HCT116 (cell line): ENCODE results near the gene TMEM116. TPM values are rescaled to one million over a fixed set of nuclear protein-coding genes. Genes with fewer than 3 reads are reported as not detected.

ENCODE experiments used
- ATAC-seq: fragments of 200-7000 bp; cut with Tn5 transposase; 2 replicates; pipeline ENCODE4 v1.9.1; 2020; ENCODE audit warnings: mild to moderate bottlenecking, moderate library complexity
- BruUV-seq: library from RNA; stranded (reverse); fragments of 400-500 nt; replicated peaks from 2 replicates; lab custom pipeline; 2021; lab: Mats Ljungman, UMichigan
- CTCF ChIA-PET: fragments of 300-600 bp; sonication (Branson Sonifier 250); formaldehyde crosslinking; loops from one replicate; lab custom pipeline; 2021; ENCODE audit warnings: antibody characterized with exemption; lab: Charles Lee
- POLR2A ChIA-PET: fragments of 300-600, 350-600 bp; sonication (Branson Sonifier 250); formaldehyde crosslinking; loops from one replicate; lab custom pipeline; 2021; ENCODE audit warnings: antibody characterized with exemption; lab: Charles Lee
- RAD21 ChIA-PET, 2 experiments: fragments of 300-600 bp; sonication (Branson Sonifier 250); formaldehyde crosslinking; loops; one replicate each; lab custom pipeline; 2023; ENCODE audit warnings: low total read pairs in 2 of 2; ENCODE audit not compliant: uncharacterized antibody in 2 of 2, unreplicated experiment in 2 of 2, low non-redundant PET in 1 of 2; lab: Charles Lee
- DNase-seq: peaks from one replicate; pipeline ENCODE4 v3.0.0-alpha.2; 2010; ENCODE audit warnings: low read depth, low spot score
- H2AFZ ChIP-seq: fragments of 200-600 bp; shearing (Covaris generic), sonication (generic); 2 replicates; pipeline ENCODE4 v1.6.1; 2017; ENCODE audit warnings: low read depth, mixed run types, mixed read lengths, antibody characterized with exemption, low read length; ENCODE audit not compliant: poor library complexity, severe bottlenecking
- H3K27ac ChIP-seq: 2 replicates; pipeline ENCODE4 v1.5.1; 2012; ENCODE audit warnings: low read depth, low read length
- H3K27me3 ChIP-seq: fragments of 200-600 bp; sonication (generic); 2 replicates; pipeline ENCODE4 v1.6.1; 2016; ENCODE audit warnings: mixed run types, low read length, mixed read lengths; ENCODE audit not compliant: insufficient read depth
- H3K36me3 ChIP-seq, 2 experiments: fragments of 200-500 bp in 1 of 2; fragments of 200-600 bp in 1 of 2; sonication (Bioruptor generic) in 1 of 2; sonication (generic) in 1 of 2; 2 replicates each; pipeline versions ENCODE4 v1.5.1 to v1.6.1; 2014 to 2016; ENCODE audit warnings: low read length in 2 of 2, inconsistent platforms in 1 of 2, mixed read lengths in 1 of 2, mixed run types in 1 of 2; ENCODE audit not compliant: insufficient read depth in 2 of 2, control insufficient read depth in 1 of 2
- H3K4me1 ChIP-seq, 2 experiments: fragments of 200-600 bp in 1 of 2; sonication (generic) in 1 of 2; 2 replicates each; pipeline versions ENCODE4 v1.5.1 to v1.6.1; 2012 to 2017; ENCODE audit warnings: low read length in 2 of 2, inconsistent platforms in 1 of 2, mild to moderate bottlenecking in 1 of 2, mixed read lengths in 1 of 2, mixed run types in 1 of 2, moderate library complexity in 1 of 2; ENCODE audit not compliant: insufficient read depth in 2 of 2, control insufficient read depth in 1 of 2
- H3K4me2 ChIP-seq: fragments of 200-600 bp; sonication (generic); 2 replicates; pipeline ENCODE4 v1.6.1; 2017; ENCODE audit warnings: mixed run types, low read length, mixed read lengths
- H3K4me3 ChIP-seq, 2 experiments: fragments of 200-600 bp in 1 of 2; sonication (generic) in 1 of 2; replicated peaks in 1 of 2; 2 replicates each; pipeline ENCODE4 v1.5.1; 2011 to 2016; ENCODE audit warnings: low read length in 2 of 2, control low read depth in 1 of 2, low read depth in 1 of 2, mild to moderate bottlenecking in 1 of 2, mixed read lengths in 1 of 2, mixed run types in 1 of 2
- H3K79me2 ChIP-seq: fragments of 200-600 bp; sonication (generic); 2 replicates; pipeline ENCODE4 v1.6.1; 2017; ENCODE audit warnings: mild to moderate bottlenecking, mixed run types, low read length, moderate library complexity, mixed read lengths; ENCODE audit not compliant: insufficient read depth
- H3K9ac ChIP-seq: fragments of 200-600 bp; sonication (generic); 2 replicates; pipeline ENCODE4 v1.6.1; 2016; ENCODE audit warnings: low read length, mixed read lengths
- H3K9me2 ChIP-seq: fragments of 200-600 bp; sonication (generic), shearing (Covaris generic); 2 replicates; pipeline ENCODE4 v1.6.1; 2017; ENCODE audit warnings: mixed run types, mild to moderate bottlenecking, moderate library complexity; ENCODE audit not compliant: insufficient read depth
- H3K9me3 ChIP-seq, 2 experiments: fragments of 200-500 bp in 1 of 2; fragments of 200-600 bp in 1 of 2; sonication (Bioruptor generic) in 1 of 2; sonication (generic) in 1 of 2; 2 replicates each; pipeline ENCODE4 v1.6.1; 2014 to 2017; ENCODE audit warnings: low read length in 2 of 2, mixed read lengths in 2 of 2, inconsistent platforms in 1 of 2, low read depth in 1 of 2, mild to moderate bottlenecking in 1 of 2, mixed run types in 1 of 2, moderate library complexity in 1 of 2; ENCODE audit not compliant: control insufficient read depth in 1 of 2, insufficient read depth in 1 of 2
- H4K20me1 ChIP-seq: fragments of 200-600 bp; sonication (generic), shearing (Covaris generic); 2 replicates; pipeline ENCODE4 v1.6.1; 2017; ENCODE audit warnings: mixed run types, mild to moderate bottlenecking, moderate library complexity; ENCODE audit not compliant: insufficient read depth
- CEBPB ChIP-seq: IDR thresholded peaks from 2 replicates; pipeline ENCODE4 v1.6.1; 2012; ENCODE audit warnings: low read depth
- FOSL1 ChIP-seq: IDR thresholded peaks from 2 replicates; pipeline ENCODE4 v1.6.1; 2012; ENCODE audit warnings: low read depth
- POLR2A ChIP-seq: IDR thresholded peaks from 2 replicates; pipeline ENCODE4 v1.7.0; 2011; ENCODE audit warnings: borderline replicate concordance; ENCODE audit not compliant: insufficient read depth, insufficient read length; ENCODE audit errors: extremely low read depth
- POLR2AphosphoS5 ChIP-seq: IDR thresholded peaks from 2 replicates; pipeline ENCODE4 v1.6.1; 2011; ENCODE audit warnings: mild to moderate bottlenecking, low read depth, low read length, moderate library complexity
- RAD21 ChIP-seq: IDR thresholded peaks from 2 replicates; pipeline ENCODE4 v1.6.1; 2012; ENCODE audit warnings: low read depth, mild to moderate bottlenecking
- SP1 ChIP-seq: IDR thresholded peaks from 2 replicates; pipeline ENCODE4 v1.6.1; 2012; ENCODE audit warnings: low read depth
- TCF7L2 ChIP-seq: IDR thresholded peaks from 2 replicates; pipeline ENCODE4 v1.7.0; 2011; ENCODE audit warnings: borderline replicate concordance, inconsistent platforms; ENCODE audit not compliant: insufficient read depth, insufficient read length; ENCODE audit errors: extremely low read depth
- ZNF274 ChIP-seq: fragments of 200-500 bp; sonication (Bioruptor generic); IDR thresholded peaks from 2 replicates; pipeline ENCODE4 v1.6.1; 2014; ENCODE audit warnings: mild to moderate bottlenecking, low read depth, low read length, inconsistent platforms
- intact Hi-C: fragments of 100-400 bp; cut with micrococcal nuclease; formaldehyde crosslinking; loops from 2 replicates; pipeline ENCODE4 v1.10.0; 2022
- total RNA-seq: library from RNA; stranded (reverse); gene quantifications from one replicate; pipeline ENCODE4 v1.2.1, GENCODE V29; 2021; ENCODE audit not compliant: unreplicated experiment
- TF ChIP-seq, protein P1 (sequence below): IDR thresholded peaks from 2 replicates; pipeline ENCODE4 v1.6.1; 2012

TMEM116 gene
- total RNA-seq, 1 experiment from 2014 or later: 6.8 TPM

DNA sequence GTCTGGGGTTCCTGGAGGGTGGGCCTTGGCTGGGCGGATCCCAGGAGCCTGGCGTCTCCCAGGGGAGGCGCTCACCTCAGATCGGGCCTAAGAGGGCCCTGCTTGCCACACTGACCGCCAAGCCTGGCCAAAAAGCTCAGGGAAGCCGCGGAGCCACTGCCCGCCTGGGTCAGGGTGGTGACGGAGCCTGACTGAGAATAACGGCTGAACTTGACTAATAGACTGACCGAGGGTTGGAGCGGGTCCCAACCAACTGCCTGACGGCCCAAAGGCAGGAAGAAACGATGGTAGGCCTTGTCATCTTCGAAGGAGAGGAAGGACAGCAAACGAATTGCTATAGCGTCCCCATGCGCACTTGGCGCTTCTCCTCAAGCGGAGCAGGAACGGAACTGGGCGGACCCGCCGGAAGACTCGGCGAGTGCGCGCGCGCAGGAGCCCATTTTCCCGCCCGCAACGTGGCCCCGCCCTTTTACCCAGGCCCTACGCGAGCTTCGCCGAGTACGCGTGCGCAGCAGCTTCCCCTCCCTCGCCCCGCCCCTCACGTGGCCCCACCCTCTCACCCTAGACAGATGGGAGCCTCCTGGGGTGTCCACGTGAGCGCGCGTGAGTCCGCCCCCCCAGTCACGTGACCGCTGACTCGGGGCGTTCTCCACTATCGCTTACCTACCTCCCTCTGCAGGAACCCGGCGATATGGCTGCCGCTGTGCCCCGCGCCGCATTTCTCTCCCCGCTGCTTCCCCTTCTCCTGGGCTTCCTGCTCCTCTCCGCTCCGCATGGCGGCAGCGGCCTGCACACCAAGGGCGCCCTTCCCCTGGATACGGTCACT is at the start of gene TMEM116, which contains the start of gene ERP29 (continued):
- TF ChIP-seq CEBPB (no peak), ZNF274 (no peak), POLR2A (peak; percentile 96), TCF7L2 (peak; percentile 6)

DNA sequence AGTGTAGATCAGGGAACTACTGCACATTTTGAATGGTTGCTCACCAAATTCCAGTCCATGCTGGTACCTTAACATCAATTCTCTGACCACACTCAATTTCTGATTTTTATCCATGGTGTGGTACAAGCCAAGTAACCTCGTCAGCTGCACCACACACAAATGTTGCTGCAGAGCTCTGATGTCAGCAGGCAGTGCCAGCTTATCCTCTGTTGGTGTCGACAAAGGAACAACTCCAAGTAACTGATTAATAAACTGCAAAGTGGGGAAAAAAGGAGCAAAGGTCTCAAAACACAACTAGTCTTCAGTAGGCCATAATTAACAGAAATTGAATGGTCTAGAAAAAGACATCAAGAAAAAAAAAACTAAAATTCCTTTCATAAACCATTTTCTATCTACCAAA is 48.2 kb upstream of the TMEM116 start:
- TF ChIP-seq POLR2AphosphoS5 (no peak), RAD21 (no peak), TCF7L2 (no peak)
- TF ChIP-seq, all 23 proteins: peak for 0
- Histone ChIP-seq H3K4me2 (no peak overlapping the region), H3K27me3 (no peaks in the 10 kb centered on the region), H3K9me3 (no peaks in the 10 kb centered on the region), H3K4me3 (no peak overlapping the region), H2AFZ (no peak overlapping the region), H3K79me2 (peaks cover 41% of the 10 kb centered on the region), H3K9ac (no peak overlapping the region), H3K4me1 (no peaks in the 10 kb centered on the region), H4K20me1 (no peaks in the 10 kb centered on the region; the same call in 1 of the 2 replicates), H3K9me2 (no peaks in the 10 kb centered on the region), H3K36me3 (peaks cover 38 to 59% of the 10 kb centered on the region in 2 experiments), H3K27ac (no peak overlapping the region)
- no peak for ATAC-seq
- CTCF ChIA-PET: no interaction called here
- POLR2A ChIA-PET: no interaction called here
- no peak for DNase-seq
- RAD21 ChIA-PET: no interaction called here
- intact Hi-C loops: no loop called here
- no TSS peak for BruUV-seq

DNA sequence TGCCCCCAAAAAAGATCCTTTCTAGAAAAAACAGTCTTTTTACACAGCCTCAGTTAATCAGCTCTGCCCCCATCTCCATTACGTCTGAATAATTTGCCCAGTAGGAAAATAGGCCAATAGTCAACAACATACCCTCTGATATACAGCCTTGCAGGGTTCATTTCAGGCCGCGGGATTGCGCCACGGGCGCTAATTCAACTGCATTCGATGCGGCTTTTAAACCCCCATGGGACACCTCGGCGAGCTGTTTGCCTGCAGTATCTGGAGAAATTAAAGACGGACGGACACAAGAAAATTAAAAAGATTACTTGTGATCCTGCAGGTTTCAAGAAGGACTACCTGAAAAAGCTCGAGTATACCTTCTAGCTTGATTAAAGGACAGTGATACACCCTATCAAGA is 36.4 kb upstream of the TMEM116 start:
- BruUV-seq: no TSS peak
- H3K4me1 ChIP-seq: no peaks in the 10 kb centered on the region
- ChIA-PET POLR2A (no interaction called here), CTCF (no interaction called here), RAD21 (no interaction called here)
- no peak overlapping the region for H3K4me2 ChIP-seq
- H3K27me3 ChIP-seq: no peaks in the 10 kb centered on the region
- no peak overlapping the region for H2AFZ ChIP-seq
- no peak for DNase-seq
- H3K27ac ChIP-seq: no peak overlapping the region
- H3K4me3 ChIP-seq: no peak overlapping the region
- ATAC-seq: no peak
- no peak overlapping the region for H3K9ac ChIP-seq
- no peak for TF ChIP-seq SP1
- TF ChIP-seq TCF7L2: no peak
- TF ChIP-seq RAD21: no peak
- TF ChIP-seq FOSL1: no peak
- TF ChIP-seq, protein P1, sequence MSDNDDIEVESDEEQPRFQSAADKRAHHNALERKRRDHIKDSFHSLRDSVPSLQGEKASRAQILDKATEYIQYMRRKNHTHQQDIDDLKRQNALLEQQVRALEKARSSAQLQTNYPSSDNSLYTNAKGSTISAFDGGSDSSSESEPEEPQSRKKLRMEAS: no peak
- TF ChIP-seq CEBPB: no peak
- peaks cover 66 to 74% of the 10 kb centered on the region in 2 experiments for H3K36me3 ChIP-seq
- intact Hi-C loops: no loop called here
- peaks cover 17% of the 10 kb centered on the region; the same call in 1 of the 2 replicates for H4K20me1 ChIP-seq
- H3K9me3 ChIP-seq: no peaks in the 10 kb centered on the region
- H3K79me2 ChIP-seq: peaks cover 64% of the 10 kb centered on the region
- no peaks in the 10 kb centered on the region for H3K9me2 ChIP-seq
